B cell (primary cell): ENCODE measurements around the gene FBXO3. TPM values are rescaled to one million over a fixed set of nuclear protein-coding genes. Genes with fewer than 3 reads are reported as not detected.

Source experiments
- ATAC-seq: fragments of 200-7000 bp; cut with Tn5 transposase; one replicate; pipeline ENCODE4 v1.10.0; 2021; ENCODE audit warnings: low read depth, mild to moderate bottlenecking, moderate number of reproducible peaks, moderate library complexity
- CTCF ChIA-PET: fragments of 350-600 bp; sonication (Branson Sonifier 250); formaldehyde crosslinking; loops from one replicate; lab custom pipeline; 2021; ENCODE audit warnings: antibody characterized with exemption, inconsistent platforms; lab: Charles Lee
- POLR2A ChIA-PET: fragments of 350-600 bp; sonication (Branson Sonifier 250); formaldehyde crosslinking; loops from one replicate; lab custom pipeline; 2021; ENCODE audit warnings: antibody characterized with exemption; lab: Charles Lee
- DNase-seq: peaks from one replicate; pipeline ENCODE4 v3.0.0; 2013
- H2AFZ ChIP-seq: 2 replicates; pipeline ENCODE4 v1.6.1; 2012; ENCODE audit warnings: mild to moderate bottlenecking, low read depth, low read length; ENCODE audit not compliant: insufficient read depth, poor library complexity, severe bottlenecking
- H3K27ac ChIP-seq, 2 donors: 1 replicate in 1 of 2; 2 replicates in 1 of 2; pipeline ENCODE4 v1.5.1; 2012 to 2013; ENCODE audit warnings: low read length in 2 of 2, mild to moderate bottlenecking in 2 of 2, moderate library complexity in 1 of 2
- H3K27me3 ChIP-seq, 4 experiments: fragments of 200-600 bp in 1 of 4; sonication (generic) in 1 of 4; replicated peaks in 1 of 4; 1 replicate in 2 of 4; 2 replicates in 2 of 4; pipeline versions ENCODE4 v1.6.1 to v1.7.0; 2013 to 2016; ENCODE audit warnings: low read length in 3 of 4, mild to moderate bottlenecking in 2 of 4, mixed read lengths in 1 of 4, moderate library complexity in 1 of 4; ENCODE audit not compliant: insufficient read depth in 4 of 4, control insufficient read depth in 3 of 4; ENCODE audit errors: control extremely low read depth in 1 of 4
- H3K36me3 ChIP-seq, 2 experiments: replicated peaks in 1 of 2; 1 replicate in 1 of 2; 2 replicates in 1 of 2; pipeline versions ENCODE4 v1.6.1 to v1.7.1; 2013; ENCODE audit warnings: low read length in 1 of 2; ENCODE audit not compliant: insufficient read depth in 2 of 2, control insufficient read depth in 1 of 2; ENCODE audit errors: control extremely low read depth in 1 of 2, extremely low read depth in 1 of 2
- H3K4me1 ChIP-seq, 2 donors: fragments of 200-600 bp in 1 of 2; sonication (generic) in 1 of 2; 1 replicate in 1 of 2; 2 replicates in 1 of 2; pipeline versions ENCODE4 v1.5.1 to v1.6.1; 2013 to 2017; ENCODE audit warnings: low read length in 2 of 2; ENCODE audit not compliant: control insufficient read depth in 2 of 2, insufficient read depth in 2 of 2
- H3K4me2 ChIP-seq: replicated peaks from 2 replicates; pipeline ENCODE3; 2012; ENCODE audit warnings: mild to moderate bottlenecking, low read depth, low read length; ENCODE audit not compliant: poor library complexity, severe bottlenecking
- H3K4me3 ChIP-seq, 5 experiments: fragments of 200-600 bp in 1 of 5; sonication (generic) in 1 of 5; 1 replicate in 3 of 5; 2 replicates in 2 of 5; pipeline versions ENCODE4 v1.5.1 to v1.7.0; 2011 to 2016; ENCODE audit warnings: low read length in 4 of 5, mild to moderate bottlenecking in 4 of 5, low read depth in 2 of 5, control low read depth in 1 of 5, moderate library complexity in 1 of 5; ENCODE audit not compliant: insufficient read depth in 1 of 5; ENCODE audit errors: control extremely low read depth in 1 of 5, extremely low read depth in 1 of 5
- H3K79me2 ChIP-seq: fragments of 200-600 bp; sonication (generic); one replicate; pipeline ENCODE4 v1.6.0; 2016; ENCODE audit warnings: low read length; ENCODE audit not compliant: control insufficient read depth, insufficient read depth
- H3K9ac ChIP-seq: fragments of 200-600 bp; sonication (generic); 2 replicates; pipeline ENCODE4 v1.6.1; 2017; ENCODE audit warnings: mild to moderate bottlenecking, low read length, moderate library complexity
- H3K9me3 ChIP-seq, 3 donors: one replicate each; pipeline versions ENCODE4 v1.6.1 to v1.7.1; 2013; ENCODE audit warnings: low read length in 2 of 3; ENCODE audit not compliant: control insufficient read depth in 2 of 3, insufficient read depth in 1 of 3; ENCODE audit errors: control extremely low read depth in 1 of 3
- H4K20me1 ChIP-seq: 2 replicates; pipeline ENCODE4 v1.6.0; 2012; ENCODE audit warnings: mild to moderate bottlenecking, low read length; ENCODE audit not compliant: insufficient read depth, control insufficient read depth, poor library complexity, severe bottlenecking
- H3K27ac Mint-ChIP-seq: one replicate; pipeline ENCODE4 v1.8.0; 2021; ENCODE audit warnings: mixed read lengths
- H3K27me3 Mint-ChIP-seq: one replicate; pipeline ENCODE4 v1.8.0; 2021; ENCODE audit warnings: mixed read lengths
- H3K4me1 Mint-ChIP-seq: one replicate; pipeline ENCODE4 v1.8.0; 2021; ENCODE audit warnings: mixed read lengths
- H3K4me3 Mint-ChIP-seq: one replicate; pipeline ENCODE4 v1.8.0; 2021; ENCODE audit warnings: mixed read lengths
- H3K9me3 Mint-ChIP-seq: one replicate; pipeline ENCODE4 v1.8.0; 2022; ENCODE audit warnings: mixed read lengths; ENCODE audit not compliant: insufficient read depth
- EZH2 ChIP-seq: IDR thresholded peaks from 2 replicates; pipeline ENCODE4 v1.6.1; 2012; ENCODE audit warnings: borderline replicate concordance, low read depth, mild to moderate bottlenecking, moderate library complexity, low read length; ENCODE audit not compliant: insufficient read depth, poor library complexity, severe bottlenecking
- WGBS: methylation state at CpG from one replicate; pipeline ENCODE4 v1.1.5; 2013; ENCODE audit warnings: missing lambda C conversion rate; ENCODE audit not compliant: insufficient coverage; 5-methylcytosine and 5-hydroxymethylcytosine counted together
- intact Hi-C: fragments of 100-400 bp; cut with micrococcal nuclease; formaldehyde crosslinking; loops from one replicate; pipeline ENCODE4 v1.10.0; 2022
- polyA plus RNA-seq: library from polyadenylated mRNA; depleted of rRNA; stranded (reverse); fragments of >200 nt; gene quantifications from 2 replicates; pipeline ENCODE4 v1.2.3, GENCODE V29; 2012
- total RNA-seq, 2 donors: library from RNA; stranded (reverse); fragments of 120-200 nt in 1 of 2; gene quantifications; 1 replicate in 1 of 2; 2 replicates in 1 of 2; pipeline versions ENCODE4 v1.2.3 to v1.2.4, GENCODE V29; 2013 to 2022
- TF ChIP-seq, protein P1 (sequence below): fragments of 200-600 bp; IDR thresholded peaks from one replicate; pipeline ENCODE4 v1.8.0; 2022; ENCODE audit warnings: antibody characterized with exemption, mild to moderate bottlenecking

FBXO3 gene
- total and polyA plus RNA-seq, 2 donors (not counting 1 experiment from before 2014, with no cell fraction given), result 16.8 to 34.3 TPM

GRCh38 chr11:33731723-33732531 lies 42.4 kb downstream of the FBXO3 start:
- Histone ChIP-seq H3K79me2 (peaks cover 3% of the 10 kb centered on the region), H2AFZ (no peak overlapping the region), H3K9ac (no peak overlapping the region), H3K27me3 (no peaks in the 10 kb centered on the region), H3K9me3 (no peaks in the 10 kb centered on the region), H3K27ac (no peak overlapping the region), H3K4me1 (peaks cover 23 to 31% of the 10 kb centered on the region in 2 donors), H3K36me3 (no peaks in the 10 kb centered on the region), H3K4me3 (no peak overlapping the region), H4K20me1 (no peaks in the 10 kb centered on the region), H3K4me2 (no peak overlapping the region)
- TF ChIP-seq, protein P1, sequence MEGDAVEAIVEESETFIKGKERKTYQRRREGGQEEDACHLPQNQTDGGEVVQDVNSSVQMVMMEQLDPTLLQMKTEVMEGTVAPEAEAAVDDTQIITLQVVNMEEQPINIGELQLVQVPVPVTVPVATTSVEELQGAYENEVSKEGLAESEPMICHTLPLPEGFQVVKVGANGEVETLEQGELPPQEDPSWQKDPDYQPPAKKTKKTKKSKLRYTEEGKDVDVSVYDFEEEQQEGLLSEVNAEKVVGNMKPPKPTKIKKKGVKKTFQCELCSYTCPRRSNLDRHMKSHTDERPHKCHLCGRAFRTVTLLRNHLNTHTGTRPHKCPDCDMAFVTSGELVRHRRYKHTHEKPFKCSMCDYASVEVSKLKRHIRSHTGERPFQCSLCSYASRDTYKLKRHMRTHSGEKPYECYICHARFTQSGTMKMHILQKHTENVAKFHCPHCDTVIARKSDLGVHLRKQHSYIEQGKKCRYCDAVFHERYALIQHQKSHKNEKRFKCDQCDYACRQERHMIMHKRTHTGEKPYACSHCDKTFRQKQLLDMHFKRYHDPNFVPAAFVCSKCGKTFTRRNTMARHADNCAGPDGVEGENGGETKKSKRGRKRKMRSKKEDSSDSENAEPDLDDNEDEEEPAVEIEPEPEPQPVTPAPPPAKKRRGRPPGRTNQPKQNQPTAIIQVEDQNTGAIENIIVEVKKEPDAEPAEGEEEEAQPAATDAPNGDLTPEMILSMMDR, result no peak
- no peak for TF ChIP-seq EZH2
- no peak overlapping the region for H3K27ac Mint-ChIP-seq
- ChIA-PET POLR2A (no interaction called here), CTCF (interaction anchor here (2.2 kb wide), 1 partner anchor 16 kb away, joined by 10 read pairs; no protein-coding TSS in a partner anchor)
- intact Hi-C loops, result loop anchor here (10.0 kb wide), 1 partner anchor 1933 kb away; the partner anchor contains the start of gene TRIM44
- DNase-seq (no peak), ATAC-seq (no peak)
- 12% methylated on average over 4 of the region's 9 CpGs for WGBS
- no peaks in the 10 kb centered on the region for H3K27me3 Mint-ChIP-seq
- H3K4me1 Mint-ChIP-seq, result peaks cover 42% of the 10 kb centered on the region
- no peak overlapping the region for H3K4me3 Mint-ChIP-seq
- no peaks in the 10 kb centered on the region for H3K9me3 Mint-ChIP-seq

DNA sequence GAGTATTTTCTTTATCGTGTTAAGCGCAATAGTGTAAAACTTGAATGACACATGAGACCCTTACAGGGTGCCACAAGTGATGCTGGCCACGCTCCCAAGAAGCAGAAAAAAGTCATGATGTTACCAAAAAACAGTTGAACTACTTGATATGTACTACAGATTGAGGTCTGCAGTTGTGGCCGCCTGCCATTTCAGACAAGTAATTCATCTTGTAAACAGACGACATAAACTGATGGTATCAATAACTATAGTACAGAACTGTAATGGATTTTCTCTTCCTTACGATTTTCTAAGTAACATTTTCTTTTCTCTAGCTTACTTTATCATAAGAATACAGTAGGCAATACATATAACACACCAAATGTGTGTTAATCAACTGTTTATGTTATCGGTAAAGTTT lies 43.6 kb downstream of the FBXO3 start:
- CTCF ChIA-PET, result interaction anchor here (0.8 to 2.2 kb wide), 2 partner anchors 12 to 15 kb away, joined by 4 to 10 read pairs; no protein-coding TSS in a partner anchor
- 100% methylated on average over 2 of the region's 7 CpGs for WGBS

More for the DNA sequence above, 43.6 kb downstream of the FBXO3 start:
- Histone ChIP-seq H3K27ac (no peak overlapping the region), H3K79me2 (peaks cover 3% of the 10 kb centered on the region), H3K4me2 (no peak overlapping the region), H2AFZ (no peak overlapping the region), H3K4me3 (no peak overlapping the region), H3K36me3 (no peaks in the 10 kb centered on the region), H3K27me3 (no peaks in the 10 kb centered on the region), H3K9me3 (no peaks in the 10 kb centered on the region), H4K20me1 (no peaks in the 10 kb centered on the region), H3K9ac (no peak overlapping the region), H3K4me1 (peaks cover 23 to 29% of the 10 kb centered on the region in 2 donors)
- Mint-ChIP-seq H3K4me1 (peaks cover 38% of the 10 kb centered on the region), H3K27ac (no peak overlapping the region), H3K9me3 (no peaks in the 10 kb centered on the region), H3K27me3 (no peaks in the 10 kb centered on the region), H3K4me3 (no peak overlapping the region)
- TF ChIP-seq, protein P1, result no peak
- no peak for TF ChIP-seq EZH2
- DNase-seq (no peak), ATAC-seq (no peak)
- POLR2A ChIA-PET, result no interaction called here
- intact Hi-C loops, result loop anchor here (10.0 kb wide), 1 partner anchor 1934 kb away; the partner anchor contains the start of gene TRIM44
